ENCODE data around the gene CCT8.

DNA sequence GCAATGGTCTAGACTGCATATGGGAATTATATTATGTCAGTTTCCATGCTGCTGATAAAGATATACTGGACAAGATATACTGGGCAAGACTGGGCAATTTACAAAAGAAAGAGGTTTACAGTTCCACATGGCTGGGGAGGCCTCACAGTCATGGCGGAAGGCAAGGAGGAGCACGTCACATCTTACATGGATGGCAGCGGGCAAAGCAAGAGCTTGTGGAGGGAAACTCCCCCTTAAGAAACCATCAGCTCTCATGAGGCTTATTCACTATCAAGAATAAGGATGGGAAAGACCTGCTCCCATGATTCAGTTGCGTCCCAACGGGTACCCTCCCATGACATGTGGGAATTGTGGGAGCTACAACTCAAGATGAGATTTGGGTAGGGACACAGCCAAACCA lies 21.2 kb downstream of the CCT8 start:
- TF ChIP-seq, protein P1, sequence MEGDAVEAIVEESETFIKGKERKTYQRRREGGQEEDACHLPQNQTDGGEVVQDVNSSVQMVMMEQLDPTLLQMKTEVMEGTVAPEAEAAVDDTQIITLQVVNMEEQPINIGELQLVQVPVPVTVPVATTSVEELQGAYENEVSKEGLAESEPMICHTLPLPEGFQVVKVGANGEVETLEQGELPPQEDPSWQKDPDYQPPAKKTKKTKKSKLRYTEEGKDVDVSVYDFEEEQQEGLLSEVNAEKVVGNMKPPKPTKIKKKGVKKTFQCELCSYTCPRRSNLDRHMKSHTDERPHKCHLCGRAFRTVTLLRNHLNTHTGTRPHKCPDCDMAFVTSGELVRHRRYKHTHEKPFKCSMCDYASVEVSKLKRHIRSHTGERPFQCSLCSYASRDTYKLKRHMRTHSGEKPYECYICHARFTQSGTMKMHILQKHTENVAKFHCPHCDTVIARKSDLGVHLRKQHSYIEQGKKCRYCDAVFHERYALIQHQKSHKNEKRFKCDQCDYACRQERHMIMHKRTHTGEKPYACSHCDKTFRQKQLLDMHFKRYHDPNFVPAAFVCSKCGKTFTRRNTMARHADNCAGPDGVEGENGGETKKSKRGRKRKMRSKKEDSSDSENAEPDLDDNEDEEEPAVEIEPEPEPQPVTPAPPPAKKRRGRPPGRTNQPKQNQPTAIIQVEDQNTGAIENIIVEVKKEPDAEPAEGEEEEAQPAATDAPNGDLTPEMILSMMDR (IDR thresholded peaks at IDR 0.05): no peak
- no peak for TF ChIP-seq POLR2A (IDR thresholded peaks at IDR 0.05)

Measured in prostate gland (tissue), 2 donors.